NCI-H526 treated with DMSO at 0.1 percent for 48 hours (cell line): ENCODE measurements around the gene PTCD2.

Source experiments
- DNase-seq: peaks from one replicate; lab custom pipeline; 2025; lab: John Stamatoyannopoulos, UW

Gene PTCD2

DNA sequence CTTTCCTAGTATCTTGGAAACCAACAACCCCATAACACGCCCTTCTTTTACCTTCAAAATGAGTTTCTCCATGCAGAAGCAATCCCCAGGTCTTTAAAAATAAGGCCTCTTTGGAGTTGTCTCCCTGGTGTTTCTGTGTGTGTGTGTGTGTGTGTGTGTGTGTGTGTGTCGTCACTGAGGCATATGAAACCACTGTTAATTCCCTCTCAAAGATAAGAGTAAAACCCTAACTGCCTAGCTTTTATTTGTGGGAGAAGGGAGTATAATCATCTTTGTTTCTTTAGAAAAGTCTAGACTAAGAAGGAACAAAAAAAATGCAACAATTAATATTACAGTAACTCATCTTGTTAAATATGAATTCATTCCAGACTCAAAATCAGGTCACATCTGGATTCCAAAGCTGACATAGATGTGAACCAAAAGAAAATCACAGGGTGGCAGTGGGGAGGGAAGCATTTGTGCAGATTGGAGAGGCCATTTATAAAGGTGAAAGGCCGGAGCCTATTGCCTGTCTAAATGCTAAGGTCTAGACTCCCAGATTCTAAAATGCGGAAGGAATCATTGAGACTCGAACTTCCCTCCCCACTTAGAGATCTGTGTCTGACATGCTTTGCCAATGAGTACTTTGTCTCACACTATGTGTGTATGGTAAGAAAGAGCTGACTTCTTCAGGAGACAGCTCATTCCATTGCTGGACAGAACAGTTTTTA lies 95.6 kb downstream of the PTCD2 start:
- no peak for DNase-seq

DNA sequence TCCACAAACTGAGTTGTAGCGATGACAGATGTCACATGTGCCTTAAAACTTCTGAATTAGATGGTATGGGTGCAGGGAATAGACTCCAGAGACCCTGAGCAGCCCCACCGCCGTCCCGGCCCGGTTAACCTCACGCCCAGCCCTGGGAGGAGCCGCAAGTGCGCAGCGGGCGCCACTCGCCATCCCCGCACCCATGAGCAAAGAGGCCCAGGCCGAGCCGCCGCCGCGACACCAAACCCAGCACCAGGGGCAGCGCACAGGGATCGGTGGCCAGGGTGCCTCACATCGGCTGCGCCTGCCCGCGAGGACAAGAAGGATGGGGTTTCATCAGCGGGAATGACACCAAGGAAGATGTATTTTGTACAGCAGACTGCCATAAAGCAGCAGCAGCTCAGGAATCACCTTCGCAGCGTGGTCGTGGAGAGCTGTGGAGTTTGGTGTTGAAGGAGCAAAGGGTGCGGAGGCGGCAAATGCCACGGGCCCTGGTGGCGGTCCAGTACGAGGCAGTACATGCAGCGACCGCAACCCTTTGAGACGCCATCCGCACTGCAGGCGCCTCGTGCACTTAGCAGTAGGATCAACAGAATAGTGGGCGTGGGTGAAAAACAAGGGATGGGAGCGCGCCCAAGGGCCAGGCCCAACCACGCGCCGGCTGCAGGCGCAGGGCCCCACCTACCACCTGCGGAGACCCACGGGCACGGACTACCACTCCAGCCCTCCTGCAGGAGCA lies 97.3 kb downstream of the PTCD2 start:
- no peak for DNase-seq
